Testis (tissue), 3 donors: ENCODE measurements around the gene CACNA1C. TPM values are rescaled to one million over a fixed set of nuclear protein-coding genes. Genes with fewer than 3 reads are reported as not detected.
A peak's percentile ranks its signal among the peaks of the same experiment; 100 is the strongest.

Experiments
- DNase-seq: peaks from one replicate; pipeline ENCODE4 v3.0.0-alpha.2; 2019
- H3K27ac ChIP-seq, 2 donors: fragments of 200-600 bp; sonication (generic); one replicate each; pipeline ENCODE4 v1.5.1; 2019
- H3K27me3 ChIP-seq: fragments of 200-600 bp; sonication (generic); one replicate; pipeline ENCODE4 v1.5.1; 2019
- H3K36me3 ChIP-seq: fragments of 200-600 bp; sonication (generic); one replicate; pipeline ENCODE4 v1.5.1; 2017; ENCODE audit warnings: low read depth; ENCODE audit errors: missing control alignments
- H3K4me1 ChIP-seq: fragments of 200-600 bp; sonication (generic); one replicate; pipeline ENCODE4 v1.5.1; 2019
- H3K4me3 ChIP-seq, 2 donors: fragments of 200-600 bp; sonication (generic); one replicate each; pipeline ENCODE4 v1.5.1; 2017 to 2019
- H3K9me3 ChIP-seq: fragments of 200-600 bp; sonication (generic); one replicate; pipeline ENCODE4 v1.5.1; 2017
- CTCF ChIP-seq, 3 experiments: fragments of 450-650 bp in 2 of 3; fragments of 200-600 bp in 1 of 3; sonication (generic) in 1 of 3; IDR thresholded peaks; one replicate each; pipeline ENCODE4 v1.5.1; 2016 to 2019; ENCODE audit warnings: antibody characterized with exemption in 3 of 3, mild to moderate bottlenecking in 2 of 3, moderate library complexity in 1 of 3
- POLR2A ChIP-seq: fragments of 450-650 bp; IDR thresholded peaks from one replicate; pipeline ENCODE4 v1.6.1; 2017; ENCODE audit warnings: antibody characterized with exemption, mild to moderate bottlenecking, moderate library complexity
- WGBS, 2 donors: methylation state at CpG; one replicate each; pipeline ENCODE4 v1.1.5; 2018; 5-methylcytosine and 5-hydroxymethylcytosine counted together
- intact Hi-C: fragments of 100-400 bp; cut with DNase I; formaldehyde crosslinking; loops from one replicate; pipeline ENCODE4 v1.15.1; 2023; ENCODE audit warnings: low total_unique reads
- polyA plus RNA-seq: library from polyadenylated mRNA; stranded (reverse); fragments of 350-450 nt; fragmentation: Illumina TruSeq; extraction: RNeasy Lipid Tissue Mini Kit (QIAGEN cat#74804); gene quantifications from one replicate; pipeline ENCODE4 v1.2.3, GENCODE V29; 2014; ENCODE audit warnings: low read depth, low replicate concordance; ENCODE audit not compliant: insufficient read depth
- total RNA-seq, 2 donors: library from RNA; depleted of rRNA; stranded (reverse); fragments of >200 nt; gene quantifications; one replicate each; pipeline ENCODE4 v1.2.3, GENCODE V29; 2016

The CACNA1C gene
- total and polyA plus RNA-seq, 3 donors from 2014 or later, result 20.3 to 36.8 (median 32.0) TPM

DNA sequence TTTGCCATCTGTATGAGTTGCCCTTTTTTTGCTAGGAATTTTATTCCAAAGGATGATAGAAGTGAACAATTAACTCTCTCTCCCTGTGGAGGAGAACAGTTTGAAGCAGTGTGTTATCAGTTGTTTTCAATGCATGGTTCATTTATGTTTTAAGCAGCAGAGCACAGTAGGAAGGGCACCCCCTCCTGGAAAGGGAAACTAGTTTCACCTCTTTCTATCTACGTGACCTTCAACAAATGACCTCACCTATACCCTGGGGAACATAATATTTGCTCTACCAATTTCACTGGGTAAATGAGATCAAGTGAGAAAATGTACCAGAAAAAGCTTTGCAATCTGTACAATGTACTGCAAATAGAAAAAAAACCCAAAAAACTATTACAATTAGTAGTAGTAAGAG lies 43.2 kb upstream of the CACNA1C start:
- intact Hi-C loops, result no loop called here
- TF ChIP-seq POLR2A (no peak), CTCF (IDR thresholded peaks at IDR 0.05) (no peak)
- Histone ChIP-seq H3K9me3 (no peaks in the 10 kb centered on the region), H3K36me3 (no peaks in the 10 kb centered on the region), H3K27me3 (no peaks in the 10 kb centered on the region), H3K4me1 (no peaks in the 10 kb centered on the region), H3K27ac (no peak overlapping the region), H3K4me3 (no peak overlapping the region)
- WGBS, 2 donors, result 43 to 72% methylated on average over 1 of the region's 1 CpG
- no peak for DNase-seq

DNA sequence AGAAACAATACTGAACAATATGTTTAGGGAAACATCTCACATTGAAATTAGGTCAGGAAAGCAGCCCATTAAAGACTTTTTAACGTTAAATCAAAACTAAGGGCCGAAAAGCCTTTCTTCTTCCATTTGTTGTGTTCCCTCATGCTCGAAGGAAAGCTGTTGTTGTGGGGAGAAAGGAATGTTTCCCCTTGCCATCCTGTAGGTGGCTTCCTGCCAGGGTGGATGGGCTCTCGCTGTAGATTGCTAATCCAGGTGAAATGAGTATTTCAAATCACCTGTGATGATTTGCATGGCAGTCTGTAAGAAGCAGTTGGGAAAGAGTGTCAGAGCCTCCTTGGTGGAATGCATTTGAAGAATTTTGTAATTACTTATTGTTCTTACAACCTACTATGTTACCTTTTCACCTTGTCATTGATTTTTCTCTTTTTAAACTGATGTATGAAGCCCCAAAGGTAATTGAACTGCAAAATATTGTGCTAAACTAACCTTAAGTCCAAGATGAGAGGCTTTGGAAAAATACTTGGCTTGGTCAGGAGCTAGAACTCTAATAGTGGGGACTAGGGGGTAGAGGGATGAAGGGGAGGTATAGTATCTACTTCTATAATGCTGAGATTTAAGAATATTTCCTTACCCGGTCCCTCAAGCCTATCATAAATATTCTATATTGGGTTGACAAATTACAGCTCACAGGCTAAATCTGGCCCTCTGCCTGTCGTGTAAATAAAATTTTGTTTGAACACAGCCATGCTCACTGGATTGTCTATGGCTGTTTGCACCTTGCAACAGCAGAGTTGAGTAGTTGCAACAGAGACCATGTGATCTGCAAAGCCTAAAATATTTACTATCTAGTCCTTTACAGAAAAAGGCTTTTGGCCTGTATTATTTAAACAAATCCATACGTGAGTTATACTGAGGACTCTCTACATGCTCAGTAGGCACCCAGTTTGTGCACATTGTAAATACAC lies 40.9 kb upstream of the CACNA1C start:
- Histone ChIP-seq H3K9me3 (no peaks in the 10 kb centered on the region), H3K4me1 (no peaks in the 10 kb centered on the region), H3K27ac (no peak overlapping the region), H3K27me3 (no peaks in the 10 kb centered on the region), H3K36me3 (no peaks in the 10 kb centered on the region), H3K4me3 (no peak overlapping the region)
- 87% methylated on average over 7 of the region's 7 CpGs for WGBS, 2 donors
- DNase-seq, result no peak
- intact Hi-C loops, result no loop called here
- TF ChIP-seq POLR2A (no peak), CTCF (IDR thresholded peaks at IDR 0.05) (no peak)

DNA sequence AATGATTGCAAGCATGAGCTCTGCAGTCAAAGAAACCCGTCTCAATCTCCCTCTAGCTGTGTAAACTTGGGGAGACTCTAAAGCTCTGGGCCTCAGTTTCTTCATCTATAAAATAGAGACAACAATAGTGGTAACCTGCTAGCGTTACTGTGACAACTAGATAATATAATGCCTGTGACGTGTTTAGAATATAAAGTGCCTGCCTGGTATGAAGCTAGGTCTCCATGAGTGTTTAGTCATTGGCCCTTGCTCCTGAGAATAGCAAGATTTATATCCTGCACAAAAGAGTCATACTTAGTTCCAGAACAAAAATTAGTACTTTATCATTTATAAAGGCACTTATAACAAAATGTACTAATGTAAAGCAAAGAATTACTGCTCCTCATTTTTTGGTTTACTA lies 39.7 kb upstream of the CACNA1C start:
- no peaks in the 10 kb centered on the region for H3K4me1 ChIP-seq
- no peak overlapping the region for H3K4me3 ChIP-seq
- no peak for TF ChIP-seq CTCF (IDR thresholded peaks at IDR 0.05)
- no peak for TF ChIP-seq POLR2A
- no peaks in the 10 kb centered on the region for H3K36me3 ChIP-seq
- peak overlapping the region in 1 of 2 donors; percentile 48 for H3K27ac ChIP-seq
- no peaks in the 10 kb centered on the region for H3K27me3 ChIP-seq
- DNase-seq, result no peak
- intact Hi-C loops, result no loop called here
- no peaks in the 10 kb centered on the region for H3K9me3 ChIP-seq
- whole genome bisulfite sequencing, 2 donors, result 72 to 82% methylated on average over 3 of the region's 3 CpGs

GRCh38 chr12:2013527-2014223 lies 39.1 kb upstream of the CACNA1C start:
- Histone ChIP-seq H3K4me1 (peaks cover under 1% of the 10 kb centered on the region), H3K9me3 (no peaks in the 10 kb centered on the region)
- WGBS, 2 donors, result 22 to 50% methylated on average over 4 of the region's 4 CpGs

More at GRCh38 chr12:2013527-2014223, 39.1 kb upstream of the CACNA1C start:
- Histone ChIP-seq H3K27ac (peak overlapping the region in 1 of 2 donors; percentile 48), H3K27me3 (no peaks in the 10 kb centered on the region), H3K4me3 (no peak overlapping the region), H3K36me3 (no peaks in the 10 kb centered on the region)
- peak; percentile 62 for DNase-seq
- intact Hi-C loops, result no loop called here
- TF ChIP-seq POLR2A (no peak), CTCF (IDR thresholded peaks at IDR 0.05) (no peak)
